HepG2 (cell line): ENCODE measurements around the gene ATG9A. TPM values are rescaled to one million over a fixed set of nuclear protein-coding genes. Genes with fewer than 3 reads are reported as not detected.

Experiments used
- HNRNPL ChIP-seq: fragments of 200-400 bp; formaldehyde crosslinking; IDR thresholded peaks from 2 replicates; pipeline ENCODE4 v1.6.1; 2017; ENCODE audit warnings: mild to moderate bottlenecking, low read depth, low read length
- MAF1 ChIP-seq: sonication (generic); formaldehyde crosslinking; IDR thresholded peaks from 2 replicates; pipeline ENCODE4 v1.5.0; 2020; ENCODE audit warnings: missing genetic modification reagents, borderline replicate concordance
- PHF5A ChIP-seq: IDR thresholded peaks from one replicate; pipeline ENCODE4 v1.6.1; 2018; ENCODE audit warnings: low read depth, missing genetic modification reagents; ENCODE audit not compliant: unreplicated experiment
- SIN3A ChIP-seq: IDR thresholded peaks from 2 replicates; pipeline ENCODE4 v1.6.1; 2011; ENCODE audit warnings: low read depth, mild to moderate bottlenecking, control low read depth, low read length, borderline replicate concordance
- ZFP36L1 ChIP-seq: sonication (generic); formaldehyde crosslinking; IDR thresholded peaks from 2 replicates; pipeline ENCODE4 v1.8.0; 2022; ENCODE audit warnings: mild to moderate bottlenecking, missing genetic modification reagents, moderate library complexity
- ZMAT3 ChIP-seq: sonication (generic); formaldehyde crosslinking; conservative IDR thresholded peaks from 2 replicates; pipeline ENCODE4 v1.7.0; 2021; ENCODE audit warnings: missing genetic modification reagents
- ZNF251 ChIP-seq: sonication (generic); formaldehyde crosslinking; IDR thresholded peaks from 2 replicates; pipeline ENCODE4 v1.9.0; 2021; ENCODE audit warnings: mild to moderate bottlenecking, missing genetic modification reagents
- ZNF432 ChIP-seq: sonication (generic); formaldehyde crosslinking; IDR thresholded peaks from 2 replicates; pipeline ENCODE4 v1.5.0; 2020; ENCODE audit warnings: missing genetic modification reagents, mild to moderate bottlenecking, borderline replicate concordance
- ZSCAN25 ChIP-seq: sonication (generic); formaldehyde crosslinking; IDR thresholded peaks from 2 replicates; pipeline ENCODE4 v1.8.0; 2022; ENCODE audit warnings: mild to moderate bottlenecking, missing genetic modification reagents
- polyA plus RNA-seq, 8 experiments: library from polyadenylated mRNA; depleted of rRNA in 3 of 8; stranded (reverse) in 7 of 8; unstranded in 1 of 8; fragments of >200 nt; fragmentation: Illumina TruSeq in 4 of 8; extraction: Trizol in 4 of 8; gene quantifications; 2 replicates each; pipeline versions ENCODE4 v1.2.1 to v1.2.3, GENCODE V29; 2011 to 2016; ENCODE audit warnings: low read depth in 4 of 8, missing spikeins in 1 of 8, mixed read lengths in 1 of 8; ENCODE audit not compliant: insufficient read depth in 1 of 8
- total RNA-seq, 5 experiments: library from RNA; depleted of rRNA; stranded (reverse); fragments of >200 nt; fragmentation: Illumina TruSeq; extraction: Trizol; gene quantifications; 2 replicates each; pipeline ENCODE4 v1.2.3, GENCODE V29; 2016; ENCODE audit warnings: low read depth in 1 of 5
- TF ChIP-seq, protein P1 (sequence below), 2 experiments: fragments of 450-650 bp in 1 of 2; sonication (generic) in 1 of 2; formaldehyde crosslinking in 1 of 2; IDR thresholded peaks; 2 replicates each; pipeline versions ENCODE4 v1.6.1 to v1.8.0; 2016 to 2022; ENCODE audit warnings: antibody characterized with exemption in 1 of 2, mild to moderate bottlenecking in 1 of 2, missing genetic modification reagents in 1 of 2
- TF ChIP-seq, protein P2 (sequence below): sonication (generic); formaldehyde crosslinking; IDR thresholded peaks from 2 replicates; pipeline ENCODE4 v1.8.1; 2023; ENCODE audit warnings: mild to moderate bottlenecking, inconsistent platforms, moderate library complexity, missing genetic modification reagents, borderline replicate concordance
- TF ChIP-seq, protein P3 (sequence below): sonication (generic); formaldehyde crosslinking; IDR thresholded peaks from 2 replicates; pipeline ENCODE4 v1.5.0; 2020; ENCODE audit warnings: mild to moderate bottlenecking, missing genetic modification reagents, borderline replicate concordance
- TF ChIP-seq, protein P4 (sequence below): sonication (generic); formaldehyde crosslinking; IDR thresholded peaks from 2 replicates; pipeline ENCODE4 v1.4.0; 2020; ENCODE audit warnings: mild to moderate bottlenecking, missing genetic modification reagents

ATG9A gene
- total and polyA plus RNA-seq, 2 of the 13 experiments (the other 11 are each of a cell fraction or from before 2014, with no cell fraction given): 35.0 to 131 TPM

DNA sequence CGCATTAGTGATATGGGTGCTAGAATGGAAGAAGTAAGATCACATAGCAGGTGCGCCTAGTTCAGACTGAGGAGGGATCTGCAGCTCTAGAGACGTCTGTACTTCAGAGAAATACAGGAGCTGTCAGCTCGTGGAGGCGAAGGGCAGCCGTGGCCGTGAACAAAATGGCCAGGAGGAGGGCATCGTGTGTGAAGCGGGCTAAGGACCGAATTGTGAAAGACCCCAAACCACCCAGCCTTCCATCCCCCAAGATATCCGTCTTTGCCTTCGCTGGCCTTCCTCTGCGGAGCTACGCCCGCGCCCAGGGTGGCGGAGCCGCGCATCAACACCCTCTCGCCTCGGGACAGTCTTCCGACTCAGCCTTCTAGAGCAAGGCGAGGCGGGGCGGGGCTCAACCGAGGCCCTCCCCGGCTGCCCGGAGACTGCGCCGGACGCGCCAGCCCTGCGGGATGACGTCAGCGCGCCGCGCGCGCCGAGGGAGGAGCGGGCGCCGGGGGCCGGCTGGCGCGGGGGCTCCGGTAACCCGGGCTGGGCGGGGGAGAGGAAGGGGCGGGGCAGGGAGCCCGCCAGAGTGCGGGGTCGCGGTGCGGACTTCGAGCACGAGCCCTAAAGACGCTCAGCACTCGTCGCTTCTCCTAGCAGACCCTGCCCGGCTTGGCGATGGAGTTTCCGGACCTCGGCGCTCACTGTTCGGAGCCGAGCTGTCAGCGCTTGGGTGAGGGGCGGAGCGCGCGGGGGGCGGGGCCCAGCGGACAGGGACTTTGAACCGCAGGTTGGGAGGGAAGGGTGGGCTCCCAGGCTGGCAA is 22.9 kb downstream of the ATG9A start, which contains the start of gene ZFAND2B (continued):
- TF ChIP-seq, protein P1, sequence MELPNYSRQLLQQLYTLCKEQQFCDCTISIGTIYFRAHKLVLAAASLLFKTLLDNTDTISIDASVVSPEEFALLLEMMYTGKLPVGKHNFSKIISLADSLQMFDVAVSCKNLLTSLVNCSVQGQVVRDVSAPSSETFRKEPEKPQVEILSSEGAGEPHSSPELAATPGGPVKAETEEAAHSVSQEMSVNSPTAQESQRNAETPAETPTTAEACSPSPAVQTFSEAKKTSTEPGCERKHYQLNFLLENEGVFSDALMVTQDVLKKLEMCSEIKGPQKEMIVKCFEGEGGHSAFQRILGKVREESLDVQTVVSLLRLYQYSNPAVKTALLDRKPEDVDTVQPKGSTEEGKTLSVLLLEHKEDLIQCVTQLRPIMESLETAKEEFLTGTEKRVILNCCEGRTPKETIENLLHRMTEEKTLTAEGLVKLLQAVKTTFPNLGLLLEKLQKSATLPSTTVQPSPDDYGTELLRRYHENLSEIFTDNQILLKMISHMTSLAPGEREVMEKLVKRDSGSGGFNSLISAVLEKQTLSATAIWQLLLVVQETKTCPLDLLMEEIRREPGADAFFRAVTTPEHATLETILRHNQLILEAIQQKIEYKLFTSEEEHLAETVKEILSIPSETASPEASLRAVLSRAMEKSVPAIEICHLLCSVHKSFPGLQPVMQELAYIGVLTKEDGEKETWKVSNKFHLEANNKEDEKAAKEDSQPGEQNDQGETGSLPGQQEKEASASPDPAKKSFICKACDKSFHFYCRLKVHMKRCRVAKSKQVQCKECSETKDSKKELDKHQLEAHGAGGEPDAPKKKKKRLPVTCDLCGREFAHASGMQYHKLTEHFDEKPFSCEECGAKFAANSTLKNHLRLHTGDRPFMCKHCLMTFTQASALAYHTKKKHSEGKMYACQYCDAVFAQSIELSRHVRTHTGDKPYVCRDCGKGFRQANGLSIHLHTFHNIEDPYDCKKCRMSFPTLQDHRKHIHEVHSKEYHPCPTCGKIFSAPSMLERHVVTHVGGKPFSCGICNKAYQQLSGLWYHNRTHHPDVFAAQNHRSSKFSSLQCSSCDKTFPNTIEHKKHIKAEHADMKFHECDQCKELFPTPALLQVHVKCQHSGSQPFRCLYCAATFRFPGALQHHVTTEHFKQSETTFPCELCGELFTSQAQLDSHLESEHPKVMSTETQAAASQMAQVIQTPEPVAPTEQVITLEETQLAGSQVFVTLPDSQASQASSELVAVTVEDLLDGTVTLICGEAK (IDR thresholded peaks at IDR 0.05): no peak
- TF ChIP-seq, protein P1 (CRISPR knock-in tag; IDR thresholded peaks at IDR 0.05): peak; percentile 45; the same call in 1 of the 2 replicates
- TF ChIP-seq SIN3A (peak; percentile 62; the same call in 1 of the 2 replicates), MAF1 (CRISPR knock-in tag) (peak; percentile 61; the same call in 1 of the 2 replicates), HNRNPL (peak; percentile 43; the same call in 1 of the 2 replicates), ZMAT3 (peak; percentile 89), ZFP36L1 (CRISPR knock-in tag) (no peak), ZSCAN25 (CRISPR knock-in tag) (peak; percentile 28; the same call in 1 of the 2 replicates), ZNF432 (no peak), ZNF251 (CRISPR knock-in tag) (no peak), PHF5A (CRISPR knock-in tag) (no peak)
- TF ChIP-seq, protein P2, sequence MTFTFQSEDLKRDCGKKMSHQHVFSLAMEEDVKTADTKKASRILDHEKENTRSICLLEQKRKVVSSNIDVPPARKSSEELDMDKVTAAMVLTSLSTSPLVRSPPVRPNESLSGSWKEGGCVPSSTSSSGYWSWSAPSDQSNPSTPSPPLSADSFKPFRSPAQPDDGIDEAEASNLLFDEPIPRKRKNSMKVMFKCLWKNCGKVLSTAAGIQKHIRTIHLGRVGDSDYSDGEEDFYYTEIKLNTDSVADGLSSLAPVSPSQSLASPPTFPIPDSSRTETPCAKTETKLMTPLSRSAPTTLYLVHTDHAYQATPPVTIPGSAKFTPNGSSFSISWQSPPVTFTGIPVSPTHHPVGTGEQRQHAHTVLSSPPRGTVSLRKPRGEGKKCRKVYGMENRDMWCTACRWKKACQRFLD (CRISPR knock-in tag): peak; percentile 92; the same call in 1 of the 2 replicates
- TF ChIP-seq, protein P3, sequence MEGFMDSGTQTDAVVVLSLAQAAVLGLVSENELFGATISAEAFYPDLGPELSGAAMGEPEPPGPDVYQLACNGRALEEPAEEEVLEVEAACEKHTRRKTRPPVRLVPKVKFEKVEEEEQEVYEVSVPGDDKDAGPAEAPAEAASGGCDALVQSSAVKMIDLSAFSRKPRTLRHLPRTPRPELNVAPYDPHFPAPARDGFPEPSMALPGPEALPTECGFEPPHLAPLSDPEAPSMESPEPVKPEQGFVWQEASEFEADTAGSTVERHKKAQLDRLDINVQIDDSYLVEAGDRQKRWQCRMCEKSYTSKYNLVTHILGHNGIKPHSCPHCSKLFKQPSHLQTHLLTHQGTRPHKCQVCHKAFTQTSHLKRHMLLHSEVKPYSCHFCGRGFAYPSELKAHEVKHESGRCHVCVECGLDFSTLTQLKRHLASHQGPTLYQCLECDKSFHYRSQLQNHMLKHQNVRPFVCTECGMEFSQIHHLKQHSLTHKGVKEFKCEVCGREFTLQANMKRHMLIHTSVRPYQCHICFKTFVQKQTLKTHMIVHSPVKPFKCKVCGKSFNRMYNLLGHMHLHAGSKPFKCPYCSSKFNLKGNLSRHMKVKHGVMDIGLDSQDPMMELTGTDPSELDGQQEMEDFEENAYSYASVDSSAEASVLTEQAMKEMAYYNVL (CRISPR knock-in tag): peak; percentile 72
- TF ChIP-seq, protein P4, sequence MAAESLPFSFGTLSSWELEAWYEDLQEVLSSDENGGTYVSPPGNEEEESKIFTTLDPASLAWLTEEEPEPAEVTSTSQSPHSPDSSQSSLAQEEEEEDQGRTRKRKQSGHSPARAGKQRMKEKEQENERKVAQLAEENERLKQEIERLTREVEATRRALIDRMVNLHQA (CRISPR knock-in tag): no peak
